Measurements from ENCODE around the gene TSR3.
A peak's percentile ranks its signal among the peaks of the same experiment; 100 is the strongest.

TSR3 gene

GRCh38 chr16:1385232-1385631 is 33.6 kb upstream of the TSR3 start:
- in situ Hi-C loops (cut with MboI; ENCODE audit: low pct_unique_long_range_greater_than_20kb, low sequenced_read_pairs, unreplicated experiment), result no loop called here
- no peak for DNase-seq (ENCODE audit: low spot score)
- no peak for TF ChIP-seq CTCF (IDR thresholded peaks at IDR 0.05; ENCODE audit: extremely low read depth, insufficient read depth, missing control alignments)

GRCh38 chr16:1383556-1383955 is 31.9 kb upstream of the TSR3 start:
- DNase-seq (ENCODE audit: low spot score), result no peak
- in situ Hi-C loops (cut with MboI; ENCODE audit: low pct_unique_long_range_greater_than_20kb, low sequenced_read_pairs, unreplicated experiment), result no loop called here
- no peak for TF ChIP-seq CTCF (IDR thresholded peaks at IDR 0.05; ENCODE audit: extremely low read depth, insufficient read depth, missing control alignments)

- no peak for DNase-seq (ENCODE audit: low spot score)
- in situ Hi-C loops (cut with MboI; ENCODE audit: low pct_unique_long_range_greater_than_20kb, low sequenced_read_pairs, unreplicated experiment), result no loop called here
- no peak for TF ChIP-seq CTCF (IDR thresholded peaks at IDR 0.05; ENCODE audit: extremely low read depth, insufficient read depth, missing control alignments)
These were observed 30.1 kb upstream of the TSR3 start for GRCh38 chr16:1381612-1382406.

- TF ChIP-seq CTCF (IDR thresholded peaks at IDR 0.05; ENCODE audit: extremely low read depth, insufficient read depth, missing control alignments), result no peak
- in situ Hi-C loops (cut with MboI; ENCODE audit: low pct_unique_long_range_greater_than_20kb, low sequenced_read_pairs, unreplicated experiment), result no loop called here
- no peak for DNase-seq (ENCODE audit: low spot score)
These were observed 28.5 kb upstream of the TSR3 start for GRCh38 chr16:1380195-1380594.

- in situ Hi-C loops (cut with MboI; ENCODE audit: low pct_unique_long_range_greater_than_20kb, low sequenced_read_pairs, unreplicated experiment), result no loop called here
- TF ChIP-seq CTCF (IDR thresholded peaks at IDR 0.05; ENCODE audit: extremely low read depth, insufficient read depth, missing control alignments), result no peak
These were observed 27.8 kb upstream of the TSR3 start for GRCh38 chr16:1379304-1380076.

GRCh38 chr16:1378804-1379303 is 27.2 kb upstream of the TSR3 start:
- TF ChIP-seq CTCF (IDR thresholded peaks at IDR 0.05; ENCODE audit: extremely low read depth, insufficient read depth, missing control alignments), result no peak
- in situ Hi-C loops (cut with MboI; ENCODE audit: low pct_unique_long_range_greater_than_20kb, low sequenced_read_pairs, unreplicated experiment), result no loop called here
- peak; percentile 77 for DNase-seq (ENCODE audit: low spot score)

More at GRCh38 chr16:1379304-1380076, 27.8 kb upstream of the TSR3 start:
- peak; percentile 94 for DNase-seq (ENCODE audit: low spot score)
